ENCODE measurements around the gene FPGS.

GRCh38 chr9:127778280-127779135 is 24.2 kb upstream of the FPGS start, which contains the start of gene SH2D3C:
- TF ChIP-seq CTCF (IDR thresholded peaks at IDR 0.05) (no peak), POLR2A (IDR thresholded peaks at IDR 0.05) (no peak)
